ENCODE results near the gene BHLHA9.

BHLHA9 gene

DNA sequence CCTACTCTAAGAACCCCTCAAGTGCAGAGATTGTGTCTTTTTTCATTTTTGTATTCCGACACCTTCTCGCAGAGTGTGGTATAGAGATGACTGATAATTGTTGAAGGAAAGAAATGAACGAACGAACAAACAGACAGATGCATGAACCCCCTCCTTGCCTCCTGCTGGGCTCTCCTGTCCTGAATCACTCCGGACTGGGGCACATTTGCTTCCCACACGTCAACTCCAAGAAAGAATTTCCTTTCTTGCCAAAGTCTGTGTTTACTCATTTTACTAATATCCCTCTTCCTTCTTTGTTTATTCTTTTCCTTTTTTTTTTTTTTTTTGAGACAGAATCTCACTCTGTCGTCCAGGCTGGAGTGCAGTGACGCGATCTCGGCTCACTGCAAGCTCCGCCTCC, 37.5 kb upstream of the BHLHA9 start:
- TF ChIP-seq REST (IDR thresholded peaks at IDR 0.05; ENCODE audit: insufficient read depth in 1 of 2, low read depth in 2 of 2, low read length in 2 of 2) (no peak), FOXP2 (optimal IDR thresholded peaks at IDR 0.05; ENCODE audit: borderline replicate concordance, extremely low read depth, extremely low read length, insufficient read depth) (no peak), SIN3A (IDR thresholded peaks at IDR 0.05; ENCODE audit: borderline replicate concordance, insufficient read depth, low read length) (no peak), TAF1 (IDR thresholded peaks at IDR 0.05; ENCODE audit: borderline replicate concordance, insufficient read depth, low read length) (no peak), POLR2AphosphoS5 (IDR thresholded peaks at IDR 0.05; ENCODE audit: low read depth, low read length) (no peak)

DNA sequence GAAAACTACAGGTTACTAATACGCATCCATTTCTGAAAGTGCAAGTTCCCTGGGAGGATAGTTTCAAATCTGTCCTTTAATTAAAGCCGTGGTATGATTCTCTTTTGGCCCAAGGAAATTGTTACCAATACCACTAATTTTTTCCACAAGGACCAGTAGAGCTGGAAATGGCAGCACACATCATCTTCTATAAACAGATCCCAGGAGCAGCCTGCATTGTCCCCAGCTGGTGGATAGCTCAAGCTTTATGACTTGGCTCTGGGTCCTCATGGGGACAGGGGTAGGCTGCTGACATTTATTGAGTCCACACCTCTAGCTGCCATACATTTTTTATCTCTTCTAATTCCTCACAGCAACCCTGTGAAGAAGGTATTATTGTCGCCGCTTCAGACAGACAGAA, 35.8 kb upstream of the BHLHA9 start:
- TF ChIP-seq FOXP2 (optimal IDR thresholded peaks at IDR 0.05; ENCODE audit: borderline replicate concordance, extremely low read depth, extremely low read length, insufficient read depth) (no peak), SIN3A (IDR thresholded peaks at IDR 0.05; ENCODE audit: borderline replicate concordance, insufficient read depth, low read length) (no peak), REST (IDR thresholded peaks at IDR 0.05; ENCODE audit: insufficient read depth in 1 of 2, low read depth in 2 of 2, low read length in 2 of 2) (no peak), TAF1 (IDR thresholded peaks at IDR 0.05; ENCODE audit: borderline replicate concordance, insufficient read depth, low read length) (no peak), POLR2AphosphoS5 (IDR thresholded peaks at IDR 0.05; ENCODE audit: low read depth, low read length) (no peak)

DNA sequence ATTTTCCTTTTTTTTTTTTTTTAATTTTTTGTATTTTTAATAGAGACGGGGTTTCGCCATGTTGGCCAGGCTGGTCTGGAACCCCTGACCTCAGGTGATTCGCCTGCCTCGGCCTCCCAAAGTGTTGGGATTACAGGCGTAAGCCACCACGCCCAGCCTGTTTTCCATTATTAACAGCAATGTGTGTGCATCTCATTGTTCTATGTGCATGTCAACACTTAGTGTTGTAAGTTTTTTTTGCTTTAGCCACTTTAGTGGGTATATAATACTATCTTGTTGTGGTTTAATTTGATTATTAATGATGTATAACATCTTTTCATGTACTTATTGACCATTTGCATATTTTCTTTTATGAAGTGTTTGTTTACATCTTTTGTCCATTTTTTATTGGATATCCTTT, 32.8 kb upstream of the BHLHA9 start:
- TF ChIP-seq SIN3A (IDR thresholded peaks at IDR 0.05; ENCODE audit: borderline replicate concordance, insufficient read depth, low read length) = no peak
- no peak for TF ChIP-seq FOXP2 (optimal IDR thresholded peaks at IDR 0.05; ENCODE audit: borderline replicate concordance, extremely low read depth, extremely low read length, insufficient read depth)
- no peak for TF ChIP-seq TAF1 (IDR thresholded peaks at IDR 0.05; ENCODE audit: borderline replicate concordance, insufficient read depth, low read length)
- TF ChIP-seq POLR2AphosphoS5 (IDR thresholded peaks at IDR 0.05; ENCODE audit: low read depth, low read length) = no peak
- no peak for TF ChIP-seq REST (IDR thresholded peaks at IDR 0.05; ENCODE audit: insufficient read depth in 1 of 2, low read depth in 2 of 2, low read length in 2 of 2)

DNA sequence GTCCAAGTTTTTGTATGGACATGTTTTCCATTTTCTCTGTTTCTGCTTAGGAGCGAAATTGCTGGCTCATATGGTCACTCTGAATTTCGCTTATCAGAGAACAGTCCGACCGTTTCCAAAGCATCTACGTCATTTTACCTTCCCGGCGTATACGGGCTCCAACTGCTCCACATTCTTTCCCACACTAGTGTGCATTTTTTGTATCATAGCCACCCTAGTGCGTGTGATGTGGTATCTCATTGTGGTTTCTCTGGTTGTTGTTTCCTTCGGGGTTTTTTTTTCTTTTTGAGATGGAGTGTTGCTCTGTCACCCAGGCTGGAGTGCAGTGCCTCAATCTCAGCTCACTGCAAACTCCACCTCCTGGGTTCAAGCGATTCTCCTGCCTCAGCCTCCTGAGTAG, 31.0 kb upstream of the BHLHA9 start:
- TF ChIP-seq TAF1 (IDR thresholded peaks at IDR 0.05; ENCODE audit: borderline replicate concordance, insufficient read depth, low read length) = no peak
- TF ChIP-seq SIN3A (IDR thresholded peaks at IDR 0.05; ENCODE audit: borderline replicate concordance, insufficient read depth, low read length) = no peak
- no peak for TF ChIP-seq POLR2AphosphoS5 (IDR thresholded peaks at IDR 0.05; ENCODE audit: low read depth, low read length)
- TF ChIP-seq FOXP2 (optimal IDR thresholded peaks at IDR 0.05; ENCODE audit: borderline replicate concordance, extremely low read depth, extremely low read length, insufficient read depth) = no peak
- no peak for TF ChIP-seq REST (IDR thresholded peaks at IDR 0.05; ENCODE audit: insufficient read depth in 1 of 2, low read depth in 2 of 2, low read length in 2 of 2)

DNA sequence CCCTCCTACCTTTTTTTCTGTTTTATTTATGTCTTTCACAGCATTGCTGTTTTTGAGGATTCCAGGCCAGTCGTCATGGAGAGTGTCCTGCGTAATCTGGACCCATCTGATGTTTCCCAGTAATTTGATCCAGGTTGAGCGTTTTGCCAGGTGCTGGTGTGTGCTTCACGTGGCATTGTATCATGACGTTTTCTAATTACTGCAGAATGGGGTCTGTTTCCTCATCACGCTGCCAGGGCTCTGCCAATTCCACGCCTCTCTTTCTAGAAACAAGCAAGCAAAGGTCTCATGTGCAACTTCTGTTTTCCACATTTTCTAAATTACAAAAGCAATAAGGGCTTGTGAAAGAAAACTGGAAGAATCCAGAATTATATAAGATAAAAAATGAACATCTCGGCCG, 28.3 kb upstream of the BHLHA9 start:
- TF ChIP-seq REST (IDR thresholded peaks at IDR 0.05; ENCODE audit: insufficient read depth in 1 of 2, low read depth in 2 of 2, low read length in 2 of 2) = no peak
- TF ChIP-seq POLR2AphosphoS5 (IDR thresholded peaks at IDR 0.05; ENCODE audit: low read depth, low read length) = no peak
- TF ChIP-seq TAF1 (IDR thresholded peaks at IDR 0.05; ENCODE audit: borderline replicate concordance, insufficient read depth, low read length) = no peak
- no peak for TF ChIP-seq FOXP2 (optimal IDR thresholded peaks at IDR 0.05; ENCODE audit: borderline replicate concordance, extremely low read depth, extremely low read length, insufficient read depth)
- TF ChIP-seq SIN3A (IDR thresholded peaks at IDR 0.05; ENCODE audit: borderline replicate concordance, insufficient read depth, low read length) = no peak
